B cell (primary cell): ENCODE data around the gene TEX14. TPM values are rescaled to one million over a fixed set of nuclear protein-coding genes. Genes with fewer than 3 reads are reported as not detected.

Source experiments
- ATAC-seq: fragments of 200-7000 bp; cut with Tn5 transposase; one replicate; pipeline ENCODE4 v1.10.0; 2021; ENCODE audit warnings: low read depth, mild to moderate bottlenecking, moderate number of reproducible peaks, moderate library complexity
- CTCF ChIA-PET: fragments of 350-600 bp; sonication (Branson Sonifier 250); formaldehyde crosslinking; loops from one replicate; lab custom pipeline; 2021; ENCODE audit warnings: antibody characterized with exemption, inconsistent platforms; lab: Charles Lee
- POLR2A ChIA-PET: fragments of 350-600 bp; sonication (Branson Sonifier 250); formaldehyde crosslinking; loops from one replicate; lab custom pipeline; 2021; ENCODE audit warnings: antibody characterized with exemption; lab: Charles Lee
- DNase-seq: peaks from one replicate; pipeline ENCODE4 v3.0.0; 2013
- H2AFZ ChIP-seq: 2 replicates; pipeline ENCODE4 v1.6.1; 2012; ENCODE audit warnings: mild to moderate bottlenecking, low read depth, low read length; ENCODE audit not compliant: insufficient read depth, poor library complexity, severe bottlenecking
- H3K27ac ChIP-seq, 2 donors: 1 replicate in 1 of 2; 2 replicates in 1 of 2; pipeline ENCODE4 v1.5.1; 2012 to 2013; ENCODE audit warnings: low read length in 2 of 2, mild to moderate bottlenecking in 2 of 2, moderate library complexity in 1 of 2
- H3K27me3 ChIP-seq, 4 experiments: fragments of 200-600 bp in 1 of 4; sonication (generic) in 1 of 4; replicated peaks in 1 of 4; 1 replicate in 2 of 4; 2 replicates in 2 of 4; pipeline versions ENCODE4 v1.6.1 to v1.7.0; 2013 to 2016; ENCODE audit warnings: low read length in 3 of 4, mild to moderate bottlenecking in 2 of 4, mixed read lengths in 1 of 4, moderate library complexity in 1 of 4; ENCODE audit not compliant: insufficient read depth in 4 of 4, control insufficient read depth in 3 of 4; ENCODE audit errors: control extremely low read depth in 1 of 4
- H3K36me3 ChIP-seq, 2 experiments: replicated peaks in 1 of 2; 1 replicate in 1 of 2; 2 replicates in 1 of 2; pipeline versions ENCODE4 v1.6.1 to v1.7.1; 2013; ENCODE audit warnings: low read length in 1 of 2; ENCODE audit not compliant: insufficient read depth in 2 of 2, control insufficient read depth in 1 of 2; ENCODE audit errors: control extremely low read depth in 1 of 2, extremely low read depth in 1 of 2
- H3K4me1 ChIP-seq, 2 donors: fragments of 200-600 bp in 1 of 2; sonication (generic) in 1 of 2; 1 replicate in 1 of 2; 2 replicates in 1 of 2; pipeline versions ENCODE4 v1.5.1 to v1.6.1; 2013 to 2017; ENCODE audit warnings: low read length in 2 of 2; ENCODE audit not compliant: control insufficient read depth in 2 of 2, insufficient read depth in 2 of 2
- H3K4me2 ChIP-seq: replicated peaks from 2 replicates; pipeline ENCODE3; 2012; ENCODE audit warnings: mild to moderate bottlenecking, low read depth, low read length; ENCODE audit not compliant: poor library complexity, severe bottlenecking
- H3K4me3 ChIP-seq, 5 experiments: fragments of 200-600 bp in 1 of 5; sonication (generic) in 1 of 5; 1 replicate in 3 of 5; 2 replicates in 2 of 5; pipeline versions ENCODE4 v1.5.1 to v1.7.0; 2011 to 2016; ENCODE audit warnings: low read length in 4 of 5, mild to moderate bottlenecking in 4 of 5, low read depth in 2 of 5, control low read depth in 1 of 5, moderate library complexity in 1 of 5; ENCODE audit not compliant: insufficient read depth in 1 of 5; ENCODE audit errors: control extremely low read depth in 1 of 5, extremely low read depth in 1 of 5
- H3K79me2 ChIP-seq: fragments of 200-600 bp; sonication (generic); one replicate; pipeline ENCODE4 v1.6.0; 2016; ENCODE audit warnings: low read length; ENCODE audit not compliant: control insufficient read depth, insufficient read depth
- H3K9ac ChIP-seq: fragments of 200-600 bp; sonication (generic); 2 replicates; pipeline ENCODE4 v1.6.1; 2017; ENCODE audit warnings: mild to moderate bottlenecking, low read length, moderate library complexity
- H3K9me3 ChIP-seq, 3 donors: one replicate each; pipeline versions ENCODE4 v1.6.1 to v1.7.1; 2013; ENCODE audit warnings: low read length in 2 of 3; ENCODE audit not compliant: control insufficient read depth in 2 of 3, insufficient read depth in 1 of 3; ENCODE audit errors: control extremely low read depth in 1 of 3
- H4K20me1 ChIP-seq: 2 replicates; pipeline ENCODE4 v1.6.0; 2012; ENCODE audit warnings: mild to moderate bottlenecking, low read length; ENCODE audit not compliant: insufficient read depth, control insufficient read depth, poor library complexity, severe bottlenecking
- H3K27ac Mint-ChIP-seq: one replicate; pipeline ENCODE4 v1.8.0; 2021; ENCODE audit warnings: mixed read lengths
- H3K27me3 Mint-ChIP-seq: one replicate; pipeline ENCODE4 v1.8.0; 2021; ENCODE audit warnings: mixed read lengths
- H3K4me1 Mint-ChIP-seq: one replicate; pipeline ENCODE4 v1.8.0; 2021; ENCODE audit warnings: mixed read lengths
- H3K4me3 Mint-ChIP-seq: one replicate; pipeline ENCODE4 v1.8.0; 2021; ENCODE audit warnings: mixed read lengths
- H3K9me3 Mint-ChIP-seq: one replicate; pipeline ENCODE4 v1.8.0; 2022; ENCODE audit warnings: mixed read lengths; ENCODE audit not compliant: insufficient read depth
- EZH2 ChIP-seq: IDR thresholded peaks from 2 replicates; pipeline ENCODE4 v1.6.1; 2012; ENCODE audit warnings: borderline replicate concordance, low read depth, mild to moderate bottlenecking, moderate library complexity, low read length; ENCODE audit not compliant: insufficient read depth, poor library complexity, severe bottlenecking
- WGBS: methylation state at CpG from one replicate; pipeline ENCODE4 v1.1.5; 2013; ENCODE audit warnings: missing lambda C conversion rate; ENCODE audit not compliant: insufficient coverage; 5-methylcytosine and 5-hydroxymethylcytosine counted together
- intact Hi-C: fragments of 100-400 bp; cut with micrococcal nuclease; formaldehyde crosslinking; loops from one replicate; pipeline ENCODE4 v1.10.0; 2022
- polyA plus RNA-seq: library from polyadenylated mRNA; depleted of rRNA; stranded (reverse); fragments of >200 nt; gene quantifications from 2 replicates; pipeline ENCODE4 v1.2.3, GENCODE V29; 2012
- total RNA-seq, 2 donors: library from RNA; stranded (reverse); fragments of 120-200 nt in 1 of 2; gene quantifications; 1 replicate in 1 of 2; 2 replicates in 1 of 2; pipeline versions ENCODE4 v1.2.3 to v1.2.4, GENCODE V29; 2013 to 2022
- TF ChIP-seq, protein P1 (sequence below): fragments of 200-600 bp; IDR thresholded peaks from one replicate; pipeline ENCODE4 v1.8.0; 2022; ENCODE audit warnings: antibody characterized with exemption, mild to moderate bottlenecking

The TEX14 gene
- total and polyA plus RNA-seq, 2 donors (not counting 1 experiment from before 2014, with no cell fraction given) = 0.10 to 0.20 TPM

GRCh38 chr17:58525239-58525638 is 166.6 kb downstream of the TEX14 start:
- ATAC-seq (no peak), DNase-seq (no peak)
- TF ChIP-seq, protein P1, sequence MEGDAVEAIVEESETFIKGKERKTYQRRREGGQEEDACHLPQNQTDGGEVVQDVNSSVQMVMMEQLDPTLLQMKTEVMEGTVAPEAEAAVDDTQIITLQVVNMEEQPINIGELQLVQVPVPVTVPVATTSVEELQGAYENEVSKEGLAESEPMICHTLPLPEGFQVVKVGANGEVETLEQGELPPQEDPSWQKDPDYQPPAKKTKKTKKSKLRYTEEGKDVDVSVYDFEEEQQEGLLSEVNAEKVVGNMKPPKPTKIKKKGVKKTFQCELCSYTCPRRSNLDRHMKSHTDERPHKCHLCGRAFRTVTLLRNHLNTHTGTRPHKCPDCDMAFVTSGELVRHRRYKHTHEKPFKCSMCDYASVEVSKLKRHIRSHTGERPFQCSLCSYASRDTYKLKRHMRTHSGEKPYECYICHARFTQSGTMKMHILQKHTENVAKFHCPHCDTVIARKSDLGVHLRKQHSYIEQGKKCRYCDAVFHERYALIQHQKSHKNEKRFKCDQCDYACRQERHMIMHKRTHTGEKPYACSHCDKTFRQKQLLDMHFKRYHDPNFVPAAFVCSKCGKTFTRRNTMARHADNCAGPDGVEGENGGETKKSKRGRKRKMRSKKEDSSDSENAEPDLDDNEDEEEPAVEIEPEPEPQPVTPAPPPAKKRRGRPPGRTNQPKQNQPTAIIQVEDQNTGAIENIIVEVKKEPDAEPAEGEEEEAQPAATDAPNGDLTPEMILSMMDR = no peak
- 77% methylated on average over 3 of the region's 3 CpGs for WGBS
- H3K27ac Mint-ChIP-seq = no peak overlapping the region
- Histone ChIP-seq H3K4me3 (no peak overlapping the region), H3K27me3 (no peaks in the 10 kb centered on the region), H4K20me1 (no peaks in the 10 kb centered on the region), H3K36me3 (no peaks in the 10 kb centered on the region), H3K9ac (no peak overlapping the region), H3K9me3 (no peaks in the 10 kb centered on the region), H3K4me2 (no peak overlapping the region), H3K79me2 (no peaks in the 10 kb centered on the region), H3K4me1 (peaks cover 0 to under 1% of the 10 kb centered on the region in 2 donors), H2AFZ (no peak overlapping the region), H3K27ac (no peak overlapping the region)
- peaks cover 10% of the 10 kb centered on the region for H3K27me3 Mint-ChIP-seq
- intact Hi-C loops = no loop called here
- H3K4me3 Mint-ChIP-seq = no peak overlapping the region
- H3K9me3 Mint-ChIP-seq = no peaks in the 10 kb centered on the region
- ChIA-PET CTCF (no interaction called here), POLR2A (no interaction called here)
- peaks cover 4% of the 10 kb centered on the region for H3K4me1 Mint-ChIP-seq

- Histone ChIP-seq H3K4me2 (no peak overlapping the region), H3K27me3 (no peaks in the 10 kb centered on the region), H3K4me1 (peaks cover 9 to 24% of the 10 kb centered on the region in 2 donors), H3K79me2 (peaks cover 8% of the 10 kb centered on the region), H3K36me3 (no peaks in the 10 kb centered on the region), H3K4me3 (no peak overlapping the region), H3K27ac (no peak overlapping the region), H2AFZ (no peak overlapping the region), H3K9me3 (no peaks in the 10 kb centered on the region), H4K20me1 (peaks cover 4% of the 10 kb centered on the region), H3K9ac (no peak overlapping the region)
- CTCF ChIA-PET = interaction anchor here (6.4 kb wide), 1 partner anchor 483 kb away, joined by 85 read pairs; no protein-coding TSS in a partner anchor
- TF ChIP-seq, protein P1 = no peak
- no peak for TF ChIP-seq EZH2
- Mint-ChIP-seq H3K9me3 (no peaks in the 10 kb centered on the region), H3K4me3 (no peak overlapping the region), H3K27me3 (no peaks in the 10 kb centered on the region), H3K4me1 (peaks cover 15% of the 10 kb centered on the region), H3K27ac (no peak overlapping the region)
- POLR2A ChIA-PET = no interaction called here
- DNase-seq = no peak
- 98% methylated on average over 10 of the region's 10 CpGs for WGBS
- intact Hi-C loops = no loop called here
- no peak for ATAC-seq
These were observed 170.2 kb downstream of the TEX14 start for GRCh38 chr17:58521680-58522079.
